ENCODE measurements around the gene SOX6.

Gene SOX6

GRCh38 chr11:16364254-16364653 is 7.9 kb upstream of the SOX6 start:
- DNase-seq = no peak

GRCh38 chr11:16363706-16364105 is 7.4 kb upstream of the SOX6 start:
- DNase-seq = no peak

GRCh38 chr11:16361108-16361865 is 4.9 kb upstream of the SOX6 start:
- no peak for DNase-seq

DNA sequence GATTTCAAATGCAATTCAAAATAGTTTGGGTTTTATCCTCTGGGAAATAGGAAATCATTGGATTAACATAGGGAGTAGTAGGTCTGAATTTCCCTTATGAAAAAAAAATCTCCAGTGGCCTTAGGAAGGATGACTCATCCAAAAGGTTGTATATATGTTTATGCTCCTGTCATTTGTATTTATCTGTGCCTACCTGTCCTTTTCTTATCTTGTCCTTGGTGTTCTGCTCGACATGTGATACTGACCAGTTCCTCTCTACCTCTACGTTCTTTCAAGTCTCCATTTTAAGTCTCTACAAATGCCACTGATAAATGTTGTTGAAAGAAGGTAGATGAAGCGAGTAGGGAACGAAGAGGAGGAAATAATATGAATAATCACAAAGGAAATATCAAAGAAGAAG is 3.0 kb upstream of the SOX6 start:
- DNase-seq = no peak

DNA sequence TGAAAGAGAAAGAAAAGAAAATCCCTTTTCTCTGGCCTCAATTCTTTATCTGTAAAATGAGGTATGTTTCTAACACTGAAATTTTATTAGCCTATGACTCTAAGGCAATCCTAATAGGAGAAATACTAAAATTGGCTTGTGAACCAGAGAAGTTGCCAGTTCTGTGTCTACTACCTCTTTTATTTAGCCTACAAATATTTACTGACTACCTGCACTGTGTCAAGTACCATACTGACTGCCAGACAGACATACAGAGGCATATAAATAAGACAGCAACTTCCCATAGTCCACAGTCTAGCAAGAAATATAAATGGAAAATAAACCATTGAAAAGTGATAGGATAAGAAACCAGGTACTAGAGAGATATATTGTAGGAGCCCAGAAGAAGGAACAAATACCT is 2.4 kb upstream of the SOX6 start:
- DNase-seq = no peak

DNA sequence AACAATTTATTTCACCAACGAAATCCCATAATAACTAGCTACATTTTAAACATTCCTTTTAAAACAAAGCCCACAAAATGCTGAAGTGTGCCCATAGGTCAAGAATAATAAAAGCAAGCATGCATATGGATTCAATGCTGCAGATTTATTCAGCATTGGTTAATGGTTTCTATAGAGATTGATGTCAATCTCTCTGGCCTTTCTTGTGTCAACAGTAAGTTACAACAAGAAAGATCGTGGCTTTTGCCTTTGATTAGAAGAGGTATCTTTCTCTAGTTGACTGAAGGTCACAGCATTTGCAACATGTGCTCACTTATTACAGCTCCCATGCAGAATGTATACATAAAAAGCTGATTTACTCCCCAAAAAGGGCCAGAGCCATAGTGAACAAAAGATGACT is 1.4 kb upstream of the SOX6 start:
- no peak for DNase-seq

DNA sequence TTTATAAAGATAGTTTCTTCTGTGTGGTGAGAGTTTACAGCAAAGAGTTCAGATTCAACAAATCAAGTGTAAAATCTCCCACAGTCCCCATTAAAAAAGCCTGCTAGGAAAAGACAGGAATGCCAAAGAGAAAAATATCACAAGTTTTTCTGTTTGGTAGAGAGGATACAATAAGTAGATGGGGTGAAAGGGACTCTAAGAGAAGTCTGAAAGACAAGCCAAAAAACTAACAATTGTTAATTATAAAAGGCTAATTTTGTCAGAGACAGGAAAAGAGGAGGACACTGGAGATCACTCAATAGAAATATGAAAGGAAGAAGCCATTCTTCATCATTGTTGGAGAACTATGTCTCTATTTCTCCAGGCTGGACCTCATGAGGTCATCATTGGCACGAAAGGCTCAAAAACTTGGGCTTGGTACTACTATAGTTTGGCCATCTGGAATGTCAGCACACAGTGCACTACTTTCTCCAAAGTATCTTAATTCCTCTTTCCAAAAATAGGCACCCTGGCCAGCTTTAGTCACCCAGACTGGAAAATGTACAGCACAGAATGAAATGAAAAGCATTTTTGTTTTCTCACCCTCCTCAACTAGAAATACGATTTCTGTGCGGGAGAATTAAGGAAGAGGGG is 531 bp upstream of the SOX6 start:
- no peak for DNase-seq

GRCh38 chr11:16352707-16353106 is 3.6 kb downstream of the SOX6 start:
- no peak for DNase-seq

- DNase-seq = no peak
Observed at GRCh38 chr11:16350125-16350524, 6.2 kb downstream of the SOX6 start.

DNA sequence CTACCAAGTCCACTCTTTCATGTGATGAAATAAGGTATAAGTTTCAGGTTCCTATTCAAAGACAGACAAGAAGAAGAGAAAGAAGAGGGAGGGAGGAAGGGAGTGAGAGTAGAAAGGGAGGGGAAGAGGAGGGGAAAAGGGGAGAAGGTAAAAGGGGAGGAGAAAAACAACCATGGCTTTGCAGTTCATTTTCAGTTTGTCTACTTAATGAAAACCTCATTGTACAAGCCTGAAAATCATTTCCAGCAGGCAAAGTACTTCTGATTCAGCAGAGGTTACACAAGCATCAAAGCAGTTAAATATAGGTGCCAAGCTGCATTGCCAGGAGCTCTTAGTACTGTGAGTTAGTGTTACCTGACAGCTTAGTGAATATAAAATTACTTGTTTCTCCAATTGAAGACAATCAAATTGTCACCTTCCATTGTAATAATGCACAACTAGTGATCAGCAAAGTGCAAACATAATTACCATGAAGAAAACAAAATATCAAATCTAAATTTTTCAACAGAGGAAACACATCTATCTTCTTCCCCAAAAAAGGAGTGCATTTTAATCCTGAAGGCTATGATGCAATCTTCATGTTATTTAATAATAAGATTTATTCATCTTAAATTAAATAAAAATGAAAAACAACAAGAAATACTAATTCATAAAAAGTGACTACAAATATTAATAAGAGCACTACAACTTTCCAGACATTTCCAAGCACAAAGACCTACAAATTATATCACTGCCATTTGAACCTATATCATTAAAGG is 8.2 kb downstream of the SOX6 start:
- DNase-seq = no peak

GRCh38 chr11:16346975-16347374 is 9.4 kb downstream of the SOX6 start:
- no peak for DNase-seq

GRCh38 chr11:16341853-16342252 is 14.5 kb downstream of the SOX6 start:
- DNase-seq = no peak

DNA sequence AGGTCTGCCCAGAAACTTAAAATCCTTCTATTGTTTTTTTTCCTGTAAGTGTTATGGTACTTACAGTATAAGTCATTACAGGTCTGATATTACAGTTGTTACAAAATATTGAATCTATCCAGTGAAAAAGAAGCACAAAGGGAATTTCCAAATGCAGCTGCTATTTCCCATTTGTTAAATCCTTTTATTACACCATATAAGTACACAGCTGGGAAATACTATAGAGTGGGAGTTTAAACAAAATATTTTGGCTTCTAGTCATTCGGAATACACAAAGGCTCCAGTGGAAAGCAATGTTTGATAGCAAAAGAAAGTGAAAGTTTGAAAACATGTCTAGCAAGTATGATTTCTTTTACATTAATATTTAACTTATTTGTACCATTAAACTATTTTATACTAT is 18.0 kb downstream of the SOX6 start:
- no peak for DNase-seq

DNA sequence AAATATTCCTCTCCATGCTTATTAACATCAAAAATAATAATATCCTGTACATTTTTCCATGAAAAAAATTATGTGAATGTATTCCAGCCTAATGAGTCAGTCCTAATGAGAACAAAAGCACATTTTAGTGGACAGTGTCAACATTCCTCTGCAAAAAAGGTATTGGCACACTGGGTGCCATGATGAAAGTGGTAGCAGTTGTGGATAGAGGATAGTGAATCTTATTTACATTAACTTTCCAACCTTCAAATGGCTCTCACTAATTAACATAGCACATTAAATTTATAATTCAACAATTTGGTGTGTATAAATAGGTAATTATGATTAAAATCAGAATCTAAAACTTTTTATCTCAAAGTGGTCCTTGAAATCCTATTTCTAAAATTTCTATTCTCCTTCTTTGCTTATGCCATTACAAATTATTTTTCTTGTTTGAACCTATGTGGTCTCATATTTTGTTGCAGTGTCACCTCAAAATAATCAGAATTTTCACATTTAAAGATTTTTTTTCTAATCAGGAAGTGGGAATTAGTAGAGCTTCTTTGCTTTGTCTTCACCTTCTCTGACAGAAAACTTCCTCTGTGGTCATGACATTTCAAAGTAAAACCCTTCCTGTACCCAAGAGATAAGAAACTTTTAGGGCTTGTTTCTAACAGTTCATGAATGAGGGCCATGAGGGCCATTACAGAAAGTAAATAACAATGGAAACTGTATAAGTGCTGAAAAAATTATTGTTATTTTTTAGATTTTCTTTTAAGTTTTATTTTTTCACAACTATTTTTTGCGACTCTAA is 18.7 kb downstream of the SOX6 start:
- no peak for DNase-seq

DNA sequence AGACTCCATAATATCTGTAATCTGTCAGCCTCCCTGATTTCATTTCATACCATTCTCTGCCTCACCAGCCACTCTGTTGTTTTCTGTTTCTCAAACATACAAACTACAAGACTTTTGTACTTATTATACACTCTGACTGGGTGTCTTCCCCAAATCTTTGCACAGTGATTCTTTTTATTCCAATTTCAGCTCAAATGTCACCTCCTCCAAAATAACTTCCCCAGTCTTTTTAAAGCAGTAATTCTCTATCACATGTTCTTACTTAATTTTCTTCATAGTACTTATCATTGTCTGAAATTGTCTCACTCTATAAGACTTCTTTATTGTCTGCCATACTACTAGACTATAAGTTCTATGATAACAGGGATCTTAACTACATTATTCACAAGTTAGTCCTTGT is 19.6 kb downstream of the SOX6 start:
- no peak for DNase-seq

DNA sequence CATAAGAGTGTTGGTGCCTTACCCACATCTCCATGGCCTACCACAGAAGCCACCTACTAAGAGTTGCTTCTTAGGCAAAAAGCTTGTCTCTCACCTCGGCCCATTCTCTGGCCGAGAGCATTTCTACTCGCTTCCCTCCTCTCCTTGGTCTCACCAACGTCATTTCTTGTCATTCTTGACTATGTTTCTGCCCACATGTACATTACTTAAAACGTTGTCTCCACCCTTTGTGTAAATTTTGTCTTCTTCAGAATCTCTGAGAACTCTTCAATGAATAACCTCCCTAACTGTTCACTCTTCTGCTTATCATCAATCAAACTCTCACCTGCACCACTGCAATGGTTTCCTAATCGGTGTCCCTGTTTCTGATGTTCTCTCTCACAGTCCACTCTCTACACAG is 20.1 kb downstream of the SOX6 start:
- DNase-seq = no peak

- DNase-seq = no peak
Observed at GRCh38 chr11:16335236-16335962, 20.9 kb downstream of the SOX6 start.

DNA sequence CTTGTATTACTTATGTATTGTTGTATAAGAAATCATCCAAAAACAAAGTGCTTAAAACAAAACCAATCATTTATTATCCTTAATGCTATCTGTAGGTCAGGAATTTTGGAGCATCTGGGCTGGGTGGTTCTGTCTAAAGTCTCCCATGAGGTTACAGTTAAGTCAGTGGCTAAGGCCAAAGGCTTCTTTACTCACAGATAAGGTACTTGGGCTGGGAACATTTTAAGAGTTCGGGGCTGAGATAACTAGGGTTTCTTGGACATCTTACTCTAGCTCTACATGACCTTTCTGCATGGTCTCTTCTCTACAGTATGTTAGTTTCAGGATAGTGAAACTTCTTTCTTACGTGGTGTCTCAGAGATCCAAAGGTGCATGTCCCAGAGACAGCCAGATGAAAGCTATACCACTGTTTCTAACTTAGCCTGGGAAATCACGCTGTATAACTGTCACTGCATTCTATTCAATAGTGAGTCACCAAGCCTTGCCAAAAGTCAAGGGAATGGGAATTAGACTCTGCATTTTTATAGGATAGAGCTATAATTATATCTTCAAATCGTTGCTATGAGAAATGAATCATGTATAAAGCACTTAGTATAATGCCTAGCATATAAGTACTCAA is 29.6 kb downstream of the SOX6 start:
- no peak for DNase-seq

- no peak for DNase-seq
Observed at GRCh38 chr11:16322190-16322589, 34.2 kb downstream of the SOX6 start.

DNA sequence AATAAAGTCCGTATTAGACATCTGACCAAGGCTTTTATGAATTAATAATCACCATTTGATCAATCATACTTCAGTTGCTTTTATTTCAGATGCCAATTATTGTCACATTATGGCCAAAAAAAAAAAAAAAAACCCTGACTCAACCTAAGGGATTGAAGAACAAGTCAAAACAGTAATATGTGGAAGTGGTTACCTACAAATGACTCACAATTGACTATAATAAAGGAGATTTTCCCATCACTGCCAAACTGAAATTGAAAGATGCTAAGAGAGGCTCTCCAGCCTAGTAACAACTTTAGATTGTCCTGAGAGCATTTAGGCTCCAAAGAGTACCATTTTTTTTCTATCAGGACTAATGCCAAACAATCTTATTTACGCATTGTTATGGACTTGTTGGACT is 35.2 kb downstream of the SOX6 start:
- no peak for DNase-seq

- DNase-seq = no peak
Observed at GRCh38 chr11:16318320-16318719, 38.0 kb downstream of the SOX6 start.

DNA sequence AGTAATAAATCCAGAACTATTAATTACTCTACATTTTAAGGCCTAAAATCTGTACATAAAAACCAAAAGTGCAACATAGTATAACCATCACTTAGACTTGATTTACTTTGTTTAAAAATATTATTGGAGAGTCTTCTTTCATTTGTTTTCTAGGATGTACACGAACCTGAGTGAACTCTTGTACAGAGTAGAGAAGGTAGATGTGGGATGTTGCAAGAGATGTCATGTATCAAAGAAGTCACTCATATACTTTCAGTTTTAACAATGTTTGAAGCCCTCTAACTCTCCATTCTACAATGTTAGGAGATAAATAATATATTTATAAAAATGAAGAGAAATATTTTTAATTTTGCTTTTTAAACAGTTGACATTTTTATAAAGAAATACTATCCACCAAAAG is 38.6 kb downstream of the SOX6 start:
- DNase-seq = no peak
